GM19397 (cell line): Measurements from ENCODE around the gene NTSR2.

Experiments
- ATAC-seq: cut with Tn5 transposase; IDR thresholded peaks from one replicate; pipeline ENCODE4 v1.9.1; 2021; ENCODE audit warnings: mild to moderate bottlenecking, moderate library complexity; ENCODE audit not compliant: unreplicated experiment

Gene NTSR2

GRCh38 chr2:11699686-11700670 is 30.0 kb upstream of the NTSR2 start:
- ATAC-seq = no peak

GRCh38 chr2:11698009-11698922 is 28.3 kb upstream of the NTSR2 start:
- ATAC-seq = no peak

- ATAC-seq = no peak
Measured at GRCh38 chr2:11697103-11697871, 27.3 kb upstream of the NTSR2 start.

- no peak for ATAC-seq
Measured at GRCh38 chr2:11696736-11697102, 26.7 kb upstream of the NTSR2 start.

- no peak for ATAC-seq
Measured at GRCh38 chr2:11695576-11695975, 25.6 kb upstream of the NTSR2 start.

- peak; percentile 70 for ATAC-seq
Measured at GRCh38 chr2:11692966-11693521, 23.0 kb upstream of the NTSR2 start.

- no peak for ATAC-seq
Measured at GRCh38 chr2:11691076-11691660, 21.2 kb upstream of the NTSR2 start.

GRCh38 chr2:11688222-11689069 is 18.5 kb upstream of the NTSR2 start:
- peak; percentile 61 for ATAC-seq

GRCh38 chr2:11687736-11688135 is 17.7 kb upstream of the NTSR2 start:
- ATAC-seq = no peak

- ATAC-seq = no peak
Measured at GRCh38 chr2:11685906-11686470, 16.0 kb upstream of the NTSR2 start.

GRCh38 chr2:11684894-11685460 is 15.0 kb upstream of the NTSR2 start:
- ATAC-seq = no peak

GRCh38 chr2:11683966-11684365 is 14.0 kb upstream of the NTSR2 start:
- ATAC-seq = no peak

GRCh38 chr2:11683476-11683875 is 13.5 kb upstream of the NTSR2 start:
- no peak for ATAC-seq

- ATAC-seq = no peak
Measured at GRCh38 chr2:11682590-11682915, 12.6 kb upstream of the NTSR2 start.

- no peak for ATAC-seq
Measured at GRCh38 chr2:11681722-11682589, 12.0 kb upstream of the NTSR2 start.

GRCh38 chr2:11680901-11681721 is 11.1 kb upstream of the NTSR2 start:
- no peak for ATAC-seq
